Stomach (tissue), 4 donors: Measurements from ENCODE around the gene RBM10.

Source experiments
- POLR2A ChIP-seq, 4 donors: fragments of 450-650 bp; IDR thresholded peaks; one replicate each; pipeline ENCODE4 v1.6.1; 2016; ENCODE audit warnings: antibody characterized with exemption in 4 of 4, control low read depth in 2 of 4, mild to moderate bottlenecking in 1 of 4, moderate library complexity in 1 of 4
- POLR2AphosphoS5 ChIP-seq, 3 donors: sonication (generic); formaldehyde crosslinking; IDR thresholded peaks; one replicate each; pipeline ENCODE4 v1.6.1; 2016; ENCODE audit warnings: antibody characterized with exemption in 3 of 3
- TF ChIP-seq, protein P1 (sequence below), 7 experiments: fragments of 450-650 bp in 4 of 7; fragments of 200-600 bp in 3 of 7; sonication (generic) in 3 of 7; IDR thresholded peaks; one replicate each; pipeline ENCODE4 v1.5.1; 2016 to 2019; ENCODE audit warnings: antibody characterized with exemption in 7 of 7, control low read depth in 2 of 7, mild to moderate bottlenecking in 1 of 7

DNA sequence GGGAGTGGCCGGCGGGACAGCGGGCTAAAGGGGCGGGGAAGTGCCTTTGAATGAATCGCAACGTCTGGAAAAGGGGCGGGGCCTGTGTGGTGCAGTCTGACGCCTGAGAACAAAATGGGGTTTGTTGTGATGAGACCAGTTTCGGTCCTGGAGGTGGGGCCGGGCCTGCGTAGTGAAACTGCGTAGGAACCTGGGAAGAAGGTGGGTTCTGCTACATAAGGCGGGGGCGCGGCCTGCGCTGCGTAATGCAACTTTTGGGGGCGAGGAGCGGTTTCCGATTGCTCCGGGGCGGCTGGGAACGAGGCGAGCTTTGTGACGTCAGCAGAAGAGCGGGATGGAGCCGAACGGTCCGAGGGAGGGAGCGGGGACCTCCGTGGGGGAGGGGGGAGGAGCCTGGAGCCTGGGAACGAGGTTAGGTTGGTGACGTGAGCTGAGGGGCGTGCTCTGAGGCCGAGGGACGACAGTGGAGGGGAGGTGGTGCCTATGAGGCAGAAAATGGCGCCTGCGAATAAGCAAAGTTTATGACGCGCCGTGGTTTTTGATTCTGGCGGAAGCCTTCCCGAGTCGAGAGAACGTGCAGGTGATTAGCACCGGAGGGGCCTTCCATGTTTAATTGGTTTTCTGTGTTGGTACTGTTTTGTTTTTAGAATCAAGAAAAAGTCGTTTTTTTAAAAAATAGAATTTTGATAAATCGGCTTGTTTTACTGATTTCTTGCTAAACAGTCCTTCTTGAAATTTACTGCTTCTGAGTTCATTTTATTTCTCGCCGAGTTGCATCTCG is 88.5 kb downstream of the RBM10 start:
- TF ChIP-seq POLR2A (IDR thresholded peaks at IDR 0.05): peak in 1 of 4 donors; percentile 65
- TF ChIP-seq, protein P1, sequence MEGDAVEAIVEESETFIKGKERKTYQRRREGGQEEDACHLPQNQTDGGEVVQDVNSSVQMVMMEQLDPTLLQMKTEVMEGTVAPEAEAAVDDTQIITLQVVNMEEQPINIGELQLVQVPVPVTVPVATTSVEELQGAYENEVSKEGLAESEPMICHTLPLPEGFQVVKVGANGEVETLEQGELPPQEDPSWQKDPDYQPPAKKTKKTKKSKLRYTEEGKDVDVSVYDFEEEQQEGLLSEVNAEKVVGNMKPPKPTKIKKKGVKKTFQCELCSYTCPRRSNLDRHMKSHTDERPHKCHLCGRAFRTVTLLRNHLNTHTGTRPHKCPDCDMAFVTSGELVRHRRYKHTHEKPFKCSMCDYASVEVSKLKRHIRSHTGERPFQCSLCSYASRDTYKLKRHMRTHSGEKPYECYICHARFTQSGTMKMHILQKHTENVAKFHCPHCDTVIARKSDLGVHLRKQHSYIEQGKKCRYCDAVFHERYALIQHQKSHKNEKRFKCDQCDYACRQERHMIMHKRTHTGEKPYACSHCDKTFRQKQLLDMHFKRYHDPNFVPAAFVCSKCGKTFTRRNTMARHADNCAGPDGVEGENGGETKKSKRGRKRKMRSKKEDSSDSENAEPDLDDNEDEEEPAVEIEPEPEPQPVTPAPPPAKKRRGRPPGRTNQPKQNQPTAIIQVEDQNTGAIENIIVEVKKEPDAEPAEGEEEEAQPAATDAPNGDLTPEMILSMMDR (IDR thresholded peaks at IDR 0.05): no peak
- peak in 2 of 3 donors; percentile 36 to 50 for TF ChIP-seq POLR2AphosphoS5 (IDR thresholded peaks at IDR 0.05)
